GM12878 (cell line): Measurements from ENCODE around the gene TLE3. TPM values are rescaled to one million over a fixed set of nuclear protein-coding genes. Genes with fewer than 3 reads are reported as not detected.
A peak's percentile ranks its signal among the peaks of the same experiment; 100 is the strongest.

Source experiments
- BRCA1 ChIP-seq: IDR thresholded peaks from 2 replicates; pipeline ENCODE4 v1.6.1; 2011; ENCODE audit warnings: low read depth, low read length, improper control_type of control experiment
- CHD1 ChIP-seq: IDR thresholded peaks from 2 replicates; pipeline ENCODE4 v1.6.1; 2012; ENCODE audit warnings: low read depth, low read length, improper control_type of control experiment
- CREM ChIP-seq: IDR thresholded peaks from 2 replicates; pipeline ENCODE4 v1.6.1; 2014; ENCODE audit warnings: antibody characterized with exemption, low read depth
- DPF2 ChIP-seq: fragments of 450-650 bp; IDR thresholded peaks from 2 replicates; pipeline ENCODE4 v1.6.1; 2017; ENCODE audit warnings: mild to moderate bottlenecking
- EP300 ChIP-seq, 2 experiments: fragments of 150-350 bp in 1 of 2; IDR thresholded peaks; 2 replicates each; pipeline ENCODE4 v1.6.1; 2011 to 2012; ENCODE audit warnings: low read depth in 2 of 2, low read length in 2 of 2, borderline replicate concordance in 1 of 2, improper control_type of control experiment in 1 of 2, inconsistent platforms in 1 of 2; ENCODE audit not compliant: control insufficient read depth in 1 of 2
- IKZF1 ChIP-seq: fragments of 450-650 bp; conservative IDR thresholded peaks from 2 replicates; pipeline ENCODE4 v1.6.1; 2017; ENCODE audit warnings: antibody characterized with exemption, mild to moderate bottlenecking
- IKZF2 ChIP-seq, 2 experiments: fragments of 450-650 bp; IDR thresholded peaks; 2 replicates each; pipeline ENCODE4 v1.6.1; 2017; ENCODE audit warnings: mild to moderate bottlenecking in 2 of 2, moderate library complexity in 2 of 2
- KLF5 ChIP-seq: fragments of 450-650 bp; IDR thresholded peaks from 2 replicates; pipeline ENCODE4 v1.6.1; 2014; ENCODE audit warnings: mild to moderate bottlenecking; ENCODE audit not compliant: partially characterized antibody
- MEF2A ChIP-seq: IDR thresholded peaks from 2 replicates; pipeline ENCODE4 v1.6.1; 2011; ENCODE audit warnings: low read depth, mild to moderate bottlenecking, low read length, moderate library complexity; ENCODE audit not compliant: insufficient read depth
- MYC ChIP-seq: IDR thresholded peaks from 2 replicates; pipeline ENCODE4 v1.6.1; 2011; ENCODE audit warnings: mild to moderate bottlenecking, low read length, moderate library complexity, inconsistent platforms; ENCODE audit not compliant: insufficient read depth, insufficient replicate concordance, insufficient read length, severe bottlenecking
- PKNOX1 ChIP-seq: fragments of 450-650 bp; IDR thresholded peaks from 2 replicates; pipeline ENCODE4 v1.6.1; 2016; ENCODE audit warnings: mild to moderate bottlenecking
- RB1 ChIP-seq: fragments of 450-650 bp; formaldehyde crosslinking; IDR thresholded peaks from 2 replicates; pipeline ENCODE4 v1.6.1; 2017; ENCODE audit warnings: mild to moderate bottlenecking, borderline replicate concordance
- RELB ChIP-seq: fragments of 450-650 bp; IDR thresholded peaks from 2 replicates; pipeline ENCODE4 v1.6.1; 2017; ENCODE audit warnings: low read depth, mild to moderate bottlenecking, moderate library complexity
- SKIL ChIP-seq: fragments of 450-650 bp; IDR thresholded peaks from 2 replicates; pipeline ENCODE4 v1.6.1; 2017; ENCODE audit warnings: mild to moderate bottlenecking, low read depth, inconsistent platforms; ENCODE audit not compliant: poor library complexity, severe bottlenecking
- SPI1 ChIP-seq: IDR thresholded peaks from 2 replicates; pipeline ENCODE4 v1.6.1; 2011; ENCODE audit warnings: low read depth, mild to moderate bottlenecking, low read length, moderate library complexity, borderline replicate concordance; ENCODE audit not compliant: insufficient read depth
- ZNF207 ChIP-seq: fragments of 450-650 bp; IDR thresholded peaks from 2 replicates; pipeline ENCODE4 v1.6.1; 2014; ENCODE audit warnings: antibody characterized with exemption, mild to moderate bottlenecking, borderline replicate concordance
- ZNF687 ChIP-seq: fragments of 450-650 bp; IDR thresholded peaks from 2 replicates; pipeline ENCODE4 v1.6.1; 2017; ENCODE audit warnings: mild to moderate bottlenecking, moderate library complexity
- polyA plus RNA-seq, 11 experiments: library from polyadenylated mRNA; depleted of rRNA in 4 of 11; unstranded in 6 of 11; stranded (reverse) in 5 of 11; fragments of >200 nt; fragmentation: Nextera tagmentation in 4 of 11; fragmentation: Illumina TruSeq in 1 of 11; extraction: Ambion mirVana in 4 of 11; extraction: Trizol in 1 of 11; gene quantifications; 1 replicate in 1 of 11; 2 replicates in 10 of 11; pipeline versions ENCODE4 v1.2.1 to v1.2.3, GENCODE V29; 2011 to 2016; ENCODE audit warnings: inconsistent platforms in 2 of 11, missing spikeins in 2 of 11, low read depth in 1 of 11
- total RNA-seq, 4 experiments: library from RNA; depleted of rRNA in 3 of 4; stranded (reverse); fragments of >200 nt in 3 of 4; fragmentation: Illumina TruSeq in 1 of 4; extraction: Trizol in 1 of 4; gene quantifications; 2 replicates each; pipeline versions ENCODE4 v1.2.1 to v1.2.3, GENCODE V29; 2013 to 2021

The TLE3 gene
- total and polyA plus RNA-seq, 10 of the 15 experiments (the other 5 are each of a cell fraction or from before 2014, with no cell fraction given) = 1.2 to 65.5 (median 9.7) TPM

DNA sequence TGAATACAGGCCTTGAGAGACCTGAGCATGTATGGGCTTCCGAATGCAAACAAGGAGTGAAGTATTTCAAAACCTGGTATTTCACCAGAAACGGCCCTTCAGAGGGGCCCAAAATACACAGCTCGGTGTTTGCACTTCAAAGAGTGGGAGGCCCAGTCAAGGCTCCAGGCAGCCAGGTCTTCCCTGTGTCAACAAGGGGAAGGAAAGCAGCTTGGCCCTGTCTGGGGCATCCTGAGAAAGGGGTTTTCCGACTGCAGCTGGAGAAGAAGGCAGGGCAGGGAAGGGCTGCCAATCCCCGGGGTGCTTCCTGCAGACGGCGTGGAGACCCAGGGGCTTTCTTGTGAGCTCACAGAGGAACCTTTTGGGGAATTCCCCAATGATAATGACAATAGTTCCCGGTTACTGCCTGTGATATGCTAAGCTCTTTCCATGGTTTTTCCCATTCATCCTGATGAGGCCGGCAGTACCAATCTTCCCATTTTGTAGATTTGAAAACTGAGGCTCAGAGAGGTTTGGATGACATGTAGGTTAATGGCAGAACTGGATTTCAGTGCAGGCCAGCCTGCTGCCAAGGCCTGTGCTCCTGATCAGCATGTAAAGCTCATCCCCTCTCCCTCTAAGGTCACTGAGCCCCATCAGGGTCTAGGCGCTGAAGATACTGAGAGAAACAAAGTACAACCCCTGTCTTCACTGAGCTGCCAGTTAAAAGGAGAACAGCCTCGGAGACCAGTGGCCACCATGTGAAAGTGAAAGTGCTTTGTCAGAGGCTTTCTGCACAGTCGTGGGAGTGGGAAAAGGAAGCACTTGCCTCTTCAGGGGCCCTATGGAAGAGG, 43.0 kb upstream of the TLE3 start (continued):
- TF ChIP-seq MYC (no peak), RB1 (no peak), IKZF1 (peak; percentile 83), RELB (peak; percentile 89; the same call in 1 of the 2 replicates), KLF5 (no peak), SKIL (no peak), DPF2 (peak; percentile 64), CHD1 (no peak), IKZF2 (IDR thresholded peaks at IDR 0.05) (peak; percentile 75 to 80), ZNF207 (no peak), SPI1 (peak; percentile 41; the same call in 1 of the 2 replicates), BRCA1 (no peak), CREM (no peak; the same call in 1 of the 2 replicates), PKNOX1 (peak; percentile 64; the same call in 1 of the 2 replicates), ZNF687 (no peak), MEF2A (0 out of 2 replicates have a peak, but pooled peaks have one; percentile 39), EP300 (IDR thresholded peaks at IDR 0.05; ENCODE audit: borderline replicate concordance in 1 of 2, control insufficient read depth in 1 of 2, low read depth in 2 of 2, low read length in 2 of 2) (peak in 1 of 2 experiments; percentile 37; a peak in 1 of 4 replicates)
